HepG2 (cell line): ENCODE measurements around the gene TBC1D4.

ENCODE experiments used
- PHF21A ChIP-seq: sonication (generic); formaldehyde crosslinking; IDR thresholded peaks from 2 replicates; pipeline ENCODE4 v1.5.0; 2020; ENCODE audit warnings: mild to moderate bottlenecking, missing genetic modification reagents
- PRDM10 ChIP-seq: sonication (generic); formaldehyde crosslinking; IDR thresholded peaks from 2 replicates; pipeline ENCODE4 v1.4.0; 2020; ENCODE audit warnings: low read depth, missing genetic modification reagents
- ZNF878 ChIP-seq: sonication (generic); formaldehyde crosslinking; IDR thresholded peaks from 2 replicates; pipeline ENCODE4 v1.8.1; 2023; ENCODE audit warnings: mild to moderate bottlenecking, missing genetic modification reagents, moderate library complexity

GRCh38 chr13:75416327-75417011 is 65.5 kb downstream of the TBC1D4 start:
- TF ChIP-seq PRDM10 (CRISPR knock-in tag): no peak
- no peak for TF ChIP-seq PHF21A (CRISPR knock-in tag)
- TF ChIP-seq ZNF878 (CRISPR knock-in tag): no peak
